ENCODE data around the gene EGFLAM. TPM values are rescaled to one million over a fixed set of nuclear protein-coding genes. Genes with fewer than 3 reads are reported as not detected.

Gene EGFLAM
- total RNA-seq, 2 donors from 2014 or later, result not detected

DNA sequence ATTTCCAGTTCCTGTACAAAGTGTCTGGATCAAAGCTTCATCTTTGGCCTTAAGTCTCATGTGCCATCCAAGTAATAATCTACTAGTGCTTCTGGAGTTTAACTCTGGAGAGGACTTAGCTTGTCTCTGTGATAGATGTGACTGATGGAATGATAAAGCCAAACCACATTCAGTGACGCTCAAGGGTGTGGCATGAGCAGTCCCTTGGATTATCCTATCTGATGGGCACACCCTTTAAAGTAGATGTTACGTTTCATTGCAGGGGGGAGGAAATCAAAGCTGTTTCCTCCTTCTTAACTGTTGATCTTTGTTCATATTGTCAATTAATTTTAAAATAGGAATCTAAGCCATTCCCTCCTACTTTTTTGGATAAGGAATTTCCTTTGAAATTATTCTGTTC, 8.5 kb upstream of the EGFLAM start:
- Mint-ChIP-seq H3K4me1 (ENCODE audit: low read depth) (no peaks in the 10 kb centered on the region), H3K36me3 (ENCODE audit: insufficient read depth in 2 of 2) (no peaks in the 10 kb centered on the region), H3K27me3 (ENCODE audit: low read depth) (peaks cover 26% of the 10 kb centered on the region), H3K4me3 (no peak overlapping the region), H3K9me3 (peaks cover 0 to 2% of the 10 kb centered on the region in 2 donors), H3K27ac (no peak overlapping the region)
- ATAC-seq (replicated peaks in 1 of 2), result no peak
- no peak for DNase-seq

DNA sequence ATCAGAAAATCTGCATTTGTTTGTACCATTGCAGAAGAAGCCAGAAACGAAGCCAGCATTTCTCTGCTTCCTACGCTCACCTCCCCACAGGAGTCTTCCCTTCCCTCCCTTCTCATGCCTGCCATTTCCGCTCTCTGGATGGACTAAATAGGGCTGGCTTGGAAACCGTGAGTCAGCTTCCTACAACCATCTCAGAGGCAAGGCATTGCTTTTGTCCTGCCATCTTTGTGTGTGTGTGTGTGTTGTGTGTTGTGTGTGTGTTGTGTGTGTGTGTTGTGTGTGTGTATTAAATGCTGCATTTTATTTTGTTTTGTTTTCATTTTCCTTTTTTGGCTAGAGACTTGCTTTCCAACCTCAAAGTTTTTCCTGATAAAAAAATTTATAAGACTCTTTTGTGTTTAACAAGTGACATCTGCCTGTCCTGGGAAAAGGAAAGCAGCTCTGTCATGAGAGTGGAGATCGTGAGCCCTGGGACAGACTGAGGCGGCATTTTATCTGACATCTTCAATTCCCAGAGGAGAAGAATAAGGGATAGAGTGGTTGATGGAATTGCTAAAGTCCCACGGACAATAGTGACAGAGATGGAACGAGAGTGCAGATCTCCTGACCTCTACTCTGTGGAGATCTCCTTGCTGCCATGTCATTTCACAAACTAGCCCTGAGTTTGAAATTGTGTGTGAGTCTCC, 7.5 kb upstream of the EGFLAM start:
- no peak overlapping the region for H3K27ac Mint-ChIP-seq
- no peaks in the 10 kb centered on the region for H3K36me3 Mint-ChIP-seq (ENCODE audit: insufficient read depth in 2 of 2)
- DNase-seq (no peak), ATAC-seq (replicated peaks in 1 of 2) (no peak)
- H3K27me3 Mint-ChIP-seq (ENCODE audit: low read depth), result peaks cover 37% of the 10 kb centered on the region
- H3K4me1 Mint-ChIP-seq (ENCODE audit: low read depth), result no peaks in the 10 kb centered on the region
- H3K4me3 Mint-ChIP-seq, result no peak overlapping the region
- peaks cover 0 to 2% of the 10 kb centered on the region in 2 donors for H3K9me3 Mint-ChIP-seq

DNA sequence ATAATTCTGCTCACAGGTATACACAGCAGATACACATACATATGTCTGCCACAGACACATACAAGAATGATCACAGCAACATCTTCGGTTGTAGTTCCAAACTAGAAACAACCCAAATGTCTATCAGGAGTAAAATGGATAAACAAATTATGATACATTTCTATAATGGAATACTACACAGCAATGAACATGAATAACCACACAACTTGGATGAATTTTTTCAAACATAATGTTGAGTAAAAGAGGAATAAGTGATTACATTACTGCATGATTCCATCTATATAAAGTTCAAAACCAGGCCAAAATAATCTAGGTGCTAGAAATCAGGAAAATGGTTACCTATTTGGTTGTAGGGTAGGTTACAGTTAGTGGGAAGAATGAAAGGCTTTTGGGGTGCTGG, 4.6 kb upstream of the EGFLAM start:
- H3K4me3 Mint-ChIP-seq, result no peak overlapping the region
- H3K9me3 Mint-ChIP-seq, result peaks cover 0 to 2% of the 10 kb centered on the region in 2 donors
- H3K36me3 Mint-ChIP-seq (ENCODE audit: insufficient read depth in 2 of 2), result no peaks in the 10 kb centered on the region
- no peak for ATAC-seq (replicated peaks in 1 of 2)
- H3K4me1 Mint-ChIP-seq (ENCODE audit: low read depth), result peaks cover 2% of the 10 kb centered on the region
- H3K27ac Mint-ChIP-seq, result no peak overlapping the region
- peaks cover 61% of the 10 kb centered on the region for H3K27me3 Mint-ChIP-seq (ENCODE audit: low read depth)
- DNase-seq, result no peak

DNA sequence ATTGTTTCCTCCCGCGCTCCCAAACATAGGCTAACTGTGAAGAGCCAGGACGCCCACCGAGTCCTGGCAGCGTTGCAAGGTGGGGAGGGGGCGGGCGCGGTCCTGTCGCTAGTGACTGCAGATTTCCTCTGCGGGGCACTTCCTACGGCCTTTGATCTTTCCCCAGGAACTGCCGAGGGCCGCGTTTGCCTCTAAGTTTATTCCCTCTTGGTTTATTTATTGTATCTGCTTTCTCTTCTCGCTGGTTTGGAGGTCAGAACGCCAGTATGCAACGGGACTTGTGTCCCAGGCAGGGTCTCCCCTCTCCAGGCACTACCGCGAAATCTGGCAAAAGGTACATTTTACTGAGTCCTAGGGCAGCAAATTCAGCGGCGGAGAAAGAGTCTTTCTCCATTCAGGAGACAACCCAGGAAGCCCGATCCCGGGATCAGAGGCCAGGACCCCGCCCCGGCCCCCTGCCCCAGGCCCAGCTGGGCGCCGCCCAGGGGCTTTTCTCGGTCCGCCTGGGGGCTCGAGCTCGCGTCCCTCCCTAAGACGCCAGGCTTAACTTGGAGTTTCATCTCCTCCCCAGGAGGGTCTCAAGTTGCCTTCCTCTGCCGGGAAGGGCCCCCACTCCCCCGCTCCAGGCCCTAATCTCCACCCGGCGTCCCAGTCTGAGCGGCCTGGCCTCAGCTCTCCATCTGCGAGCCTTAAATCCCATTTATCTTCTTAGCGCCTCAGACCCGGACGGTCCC, 884 bp upstream of the EGFLAM start:
- Mint-ChIP-seq H3K27me3 (ENCODE audit: low read depth) (peaks cover 87% of the 10 kb centered on the region), H3K4me1 (ENCODE audit: low read depth) (peaks cover 6% of the 10 kb centered on the region), H3K9me3 (no peaks in the 10 kb centered on the region), H3K27ac (no peak overlapping the region), H3K4me3 (peak overlapping the region; percentile 53 to 81), H3K36me3 (ENCODE audit: insufficient read depth in 2 of 2) (no peaks in the 10 kb centered on the region)
- ATAC-seq (replicated peaks in 1 of 2), result no peak
- no peak for DNase-seq

DNA sequence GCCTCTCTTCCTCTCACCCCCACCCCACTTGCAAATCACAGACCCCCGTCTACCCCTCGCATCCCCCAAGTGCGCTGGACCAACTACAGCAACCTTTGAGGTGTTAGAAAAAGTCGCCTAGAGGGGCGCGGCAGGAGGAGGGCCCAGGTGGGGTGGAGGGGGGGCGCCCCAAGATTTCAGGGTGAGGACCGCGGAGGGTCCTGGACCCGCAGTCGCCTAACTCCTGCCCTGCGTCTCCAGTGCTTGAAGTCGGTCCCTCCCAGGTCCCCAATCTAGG, 379 bp upstream of the EGFLAM start:
- peaks cover 87% of the 10 kb centered on the region for H3K27me3 Mint-ChIP-seq (ENCODE audit: low read depth)
- ATAC-seq (replicated peaks in 1 of 2) (no peak), DNase-seq (no peak)
- H3K4me3 Mint-ChIP-seq, result peak overlapping the region; percentile 53 to 81
- no peak overlapping the region for H3K27ac Mint-ChIP-seq
- H3K9me3 Mint-ChIP-seq, result no peaks in the 10 kb centered on the region
- peaks cover 6% of the 10 kb centered on the region for H3K4me1 Mint-ChIP-seq (ENCODE audit: low read depth)
- H3K36me3 Mint-ChIP-seq (ENCODE audit: insufficient read depth in 2 of 2), result no peaks in the 10 kb centered on the region

DNA sequence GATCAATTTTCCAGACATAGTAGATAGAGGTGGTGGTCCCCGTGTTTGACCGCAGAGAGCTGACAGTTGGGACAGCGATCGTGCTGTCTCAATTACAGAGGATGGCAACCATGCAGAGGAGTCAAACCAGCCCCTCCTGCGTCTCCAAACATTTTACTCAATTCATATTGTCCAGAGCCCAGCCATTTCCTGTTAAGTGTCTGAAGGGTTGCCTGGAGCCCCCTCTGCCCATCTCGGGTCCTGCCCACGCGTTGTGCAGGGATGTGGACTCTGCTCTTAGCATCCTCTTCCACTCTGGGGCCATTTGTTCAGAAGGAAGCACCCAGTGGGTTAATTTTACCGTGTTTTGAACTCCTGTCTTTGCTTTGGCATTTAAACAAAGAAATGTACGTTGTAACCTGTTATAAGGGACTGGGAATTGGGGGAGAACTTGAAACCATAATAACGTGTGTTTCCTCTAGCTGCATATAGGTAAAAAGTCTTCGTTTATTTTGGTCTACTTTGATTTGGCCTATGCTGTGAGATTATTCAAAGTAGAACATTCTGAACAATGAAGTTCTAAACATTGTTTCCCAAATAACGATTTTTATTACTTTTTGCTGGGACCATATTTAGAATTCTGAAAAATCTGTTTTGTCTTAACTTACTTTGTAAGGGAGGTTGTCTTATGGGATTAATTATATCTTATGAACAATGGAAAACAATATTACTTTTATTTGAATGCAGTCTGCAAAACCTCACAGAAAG, 876 bp downstream of the EGFLAM start:
- no peaks in the 10 kb centered on the region for H3K9me3 Mint-ChIP-seq
- ATAC-seq (replicated peaks in 1 of 2), result peak; percentile 17 to 34
- peaks cover 6% of the 10 kb centered on the region for H3K4me1 Mint-ChIP-seq (ENCODE audit: low read depth)
- peaks cover 86% of the 10 kb centered on the region for H3K27me3 Mint-ChIP-seq (ENCODE audit: low read depth)
- H3K4me3 Mint-ChIP-seq, result peak overlapping the region; percentile 71 to 81
- no peak for DNase-seq
- H3K27ac Mint-ChIP-seq, result no peak overlapping the region
- no peaks in the 10 kb centered on the region for H3K36me3 Mint-ChIP-seq (ENCODE audit: insufficient read depth in 2 of 2)

DNA sequence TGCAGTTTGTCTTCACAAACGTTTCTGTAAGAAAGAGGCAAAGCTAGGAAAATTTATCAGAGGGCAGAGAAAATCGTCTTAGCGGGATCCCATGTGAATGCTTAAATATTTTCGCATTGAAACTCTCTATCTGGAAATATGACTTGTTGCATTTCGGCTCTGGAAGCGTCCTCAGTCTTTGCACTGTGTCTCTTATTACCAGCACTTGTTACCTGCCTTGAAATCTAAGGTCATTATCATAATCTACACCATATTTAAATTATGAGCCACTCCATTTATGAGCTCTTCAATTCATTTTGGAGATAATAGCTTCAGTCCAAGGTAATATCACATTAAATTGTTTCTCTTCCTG, 1.4 kb downstream of the EGFLAM start:
- H3K27me3 Mint-ChIP-seq (ENCODE audit: low read depth), result peaks cover 86% of the 10 kb centered on the region
- no peak for DNase-seq
- H3K9me3 Mint-ChIP-seq, result no peaks in the 10 kb centered on the region
- ATAC-seq (replicated peaks in 1 of 2), result no peak
- H3K36me3 Mint-ChIP-seq (ENCODE audit: insufficient read depth in 2 of 2), result no peaks in the 10 kb centered on the region
- H3K4me3 Mint-ChIP-seq, result no peak overlapping the region
- H3K27ac Mint-ChIP-seq, result no peak overlapping the region
- H3K4me1 Mint-ChIP-seq (ENCODE audit: low read depth), result peaks cover 6% of the 10 kb centered on the region

DNA sequence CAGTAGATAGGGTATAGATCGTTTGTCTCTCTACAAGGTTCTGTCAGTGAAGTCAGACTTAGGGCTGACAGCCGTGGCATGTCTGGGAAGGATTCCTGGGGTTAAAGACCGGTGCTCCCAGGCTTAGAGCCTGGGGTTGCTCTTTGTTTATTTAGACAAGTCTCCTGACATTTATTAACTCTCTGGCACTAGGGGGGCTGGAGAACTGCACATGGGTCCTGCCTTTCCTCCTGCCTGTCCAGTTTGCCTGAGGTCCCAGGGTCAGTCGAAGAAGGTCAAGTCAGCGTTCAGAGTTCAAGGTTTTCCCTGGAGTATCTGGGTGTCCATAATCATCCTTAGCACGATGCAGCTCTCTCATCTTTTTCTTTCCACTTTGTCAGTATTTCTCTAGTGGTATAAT, 5.6 kb downstream of the EGFLAM start:
- Mint-ChIP-seq H3K27ac (no peak overlapping the region), H3K27me3 (ENCODE audit: low read depth) (peaks cover 71% of the 10 kb centered on the region), H3K4me1 (ENCODE audit: low read depth) (peaks cover 1% of the 10 kb centered on the region), H3K4me3 (no peak overlapping the region), H3K36me3 (ENCODE audit: insufficient read depth in 2 of 2) (no peaks in the 10 kb centered on the region), H3K9me3 (no peaks in the 10 kb centered on the region)
- no peak for DNase-seq
- no peak for ATAC-seq (replicated peaks in 1 of 2)

DNA sequence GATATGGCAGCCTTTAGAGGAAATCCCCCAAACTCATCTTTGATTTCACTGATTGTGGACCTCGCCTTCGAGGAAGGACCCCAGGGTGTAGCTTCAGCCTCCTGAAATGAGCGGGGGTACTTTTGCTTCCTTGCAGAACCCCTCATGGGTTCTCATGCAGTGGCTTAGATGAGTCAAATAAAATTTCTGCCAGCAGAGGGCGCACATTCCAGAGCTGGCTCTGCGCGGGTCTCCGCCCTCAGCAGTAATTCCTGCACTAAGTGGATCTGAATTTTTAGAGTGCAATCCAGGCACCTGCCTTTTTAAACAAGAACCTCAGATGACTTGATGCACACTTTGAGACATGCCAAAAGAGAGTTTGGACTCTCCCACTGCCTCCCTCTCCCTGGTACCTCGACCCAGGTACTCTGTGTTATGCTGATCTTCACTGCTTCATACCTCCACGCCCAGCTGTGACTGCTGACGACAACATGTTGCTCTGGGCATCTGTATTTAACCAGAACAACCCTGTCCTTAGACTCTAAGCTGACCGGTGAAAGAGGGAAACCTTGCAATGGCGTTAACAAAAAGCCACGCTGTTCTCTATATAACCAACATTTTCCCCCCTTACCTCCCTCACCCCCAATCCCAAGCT, 7.3 kb downstream of the EGFLAM start:
- H3K27ac Mint-ChIP-seq, result no peak overlapping the region

DNA sequence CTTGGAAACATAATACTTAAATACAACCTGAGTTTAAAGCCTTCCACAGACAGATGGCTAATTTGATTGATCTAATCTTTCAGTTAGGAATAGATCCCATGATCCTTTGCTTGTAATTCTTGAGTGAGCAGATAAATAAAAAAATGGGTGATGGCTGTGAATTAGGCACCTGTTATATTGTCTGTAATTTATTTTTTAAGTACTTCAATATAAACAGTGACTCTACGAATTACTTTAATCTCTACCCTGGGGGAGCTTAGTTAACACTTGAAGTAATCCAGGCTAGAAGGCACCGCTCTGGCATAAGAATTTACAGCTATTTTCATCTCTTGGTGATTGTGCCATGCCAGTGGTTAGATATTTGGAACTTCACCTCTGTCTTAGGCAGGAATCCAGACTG, 9.0 kb downstream of the EGFLAM start:
- no peaks in the 10 kb centered on the region for H3K4me1 Mint-ChIP-seq (ENCODE audit: low read depth)
- H3K9me3 Mint-ChIP-seq, result no peaks in the 10 kb centered on the region
- no peaks in the 10 kb centered on the region for H3K36me3 Mint-ChIP-seq (ENCODE audit: insufficient read depth in 2 of 2)
- H3K4me3 Mint-ChIP-seq, result no peak overlapping the region
- H3K27ac Mint-ChIP-seq, result no peak overlapping the region
- H3K27me3 Mint-ChIP-seq (ENCODE audit: low read depth), result peaks cover 42% of the 10 kb centered on the region
- DNase-seq (no peak), ATAC-seq (replicated peaks in 1 of 2) (no peak)

More for the DNA sequence above, 7.3 kb downstream of the EGFLAM start:
- peak; percentile 63 to 67 for ATAC-seq (replicated peaks in 1 of 2)
- Mint-ChIP-seq H3K4me1 (ENCODE audit: low read depth) (no peaks in the 10 kb centered on the region), H3K4me3 (no peak overlapping the region), H3K27me3 (ENCODE audit: low read depth) (peaks cover 56% of the 10 kb centered on the region), H3K36me3 (ENCODE audit: insufficient read depth in 2 of 2) (no peaks in the 10 kb centered on the region), H3K9me3 (no peaks in the 10 kb centered on the region)
- peak; percentile 55 to 66 for DNase-seq

DNA sequence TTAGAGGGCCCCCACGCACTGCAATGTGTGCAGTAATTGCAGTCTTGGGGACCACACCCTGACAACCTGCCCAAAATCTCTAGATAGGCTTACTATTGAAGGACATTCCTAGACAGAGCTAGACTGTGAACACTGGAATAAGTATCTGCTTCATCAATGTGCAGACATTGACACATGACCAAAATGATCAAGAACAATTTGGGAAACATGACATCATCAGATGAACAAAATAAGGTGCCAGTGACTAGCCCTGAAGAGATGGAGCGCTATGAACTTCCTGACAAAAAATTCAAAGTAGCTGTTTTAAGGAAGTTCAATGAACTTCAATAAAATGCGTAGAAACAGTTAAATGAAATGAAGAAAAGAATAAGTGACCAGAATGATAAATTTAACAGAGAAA, 15.3 kb downstream of the EGFLAM start:
- no peak for DNase-seq
- Mint-ChIP-seq H3K4me3 (no peak overlapping the region), H3K4me1 (ENCODE audit: low read depth) (no peaks in the 10 kb centered on the region)

DNA sequence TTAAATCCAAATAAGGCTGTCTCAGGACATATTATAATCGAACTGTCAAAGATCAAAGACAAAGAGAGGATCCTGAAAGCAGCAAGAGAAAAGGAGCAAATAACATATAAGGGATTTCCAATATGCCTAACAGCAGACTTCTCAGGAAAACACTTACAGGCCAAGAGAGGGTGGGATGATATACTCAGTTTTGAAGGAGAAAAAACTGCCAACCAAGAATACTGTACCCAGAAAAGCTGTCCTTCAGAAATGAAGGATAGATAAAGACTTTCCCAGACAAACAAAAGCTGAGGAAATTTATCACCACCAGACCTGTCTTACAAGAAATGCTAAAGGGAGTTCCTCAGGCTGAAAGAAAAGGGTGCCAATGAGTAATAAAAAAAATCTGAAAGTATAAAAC, 16.0 kb downstream of the EGFLAM start:
- no peak overlapping the region for H3K4me3 Mint-ChIP-seq
- DNase-seq (no peak), ATAC-seq (replicated peaks in 1 of 2) (no peak)
- peaks cover 0 to 3% of the 10 kb centered on the region in 2 donors for H3K36me3 Mint-ChIP-seq (ENCODE audit: insufficient read depth in 2 of 2)
- H3K4me1 Mint-ChIP-seq (ENCODE audit: low read depth), result no peaks in the 10 kb centered on the region
- no peaks in the 10 kb centered on the region for H3K27me3 Mint-ChIP-seq (ENCODE audit: low read depth)
- H3K9me3 Mint-ChIP-seq, result peaks cover 1 to 10% of the 10 kb centered on the region in 2 donors
- no peak overlapping the region for H3K27ac Mint-ChIP-seq

More for the DNA sequence above, 15.3 kb downstream of the EGFLAM start:
- Mint-ChIP-seq H3K27ac (no peak overlapping the region), H3K27me3 (ENCODE audit: low read depth) (no peaks in the 10 kb centered on the region), H3K36me3 (ENCODE audit: insufficient read depth in 2 of 2) (peaks cover 0 to 3% of the 10 kb centered on the region in 2 donors), H3K9me3 (peaks cover 1 to 10% of the 10 kb centered on the region in 2 donors)
- ATAC-seq (replicated peaks in 1 of 2), result no peak

DNA sequence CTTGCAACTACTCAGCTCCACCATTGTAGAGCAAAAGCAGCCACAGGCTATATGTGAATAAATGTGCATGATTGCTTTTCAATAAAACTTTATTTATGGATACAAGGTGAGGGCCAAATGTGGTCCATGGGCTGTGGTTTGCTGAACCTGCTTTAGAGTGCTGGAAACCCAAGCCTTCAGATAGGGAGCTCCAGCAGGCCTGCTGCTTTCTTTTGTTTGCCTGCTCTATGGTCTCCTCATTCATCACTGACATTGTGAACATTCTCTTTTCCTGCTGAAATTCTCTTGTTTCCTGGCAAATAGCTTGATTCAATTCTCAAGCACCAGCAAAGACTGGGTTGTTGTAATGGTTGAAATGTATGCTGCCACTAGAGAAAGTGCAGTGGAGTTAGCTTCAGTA, 26.0 kb downstream of the EGFLAM start:
- H3K9me3 Mint-ChIP-seq, result no peaks in the 10 kb centered on the region
- H3K36me3 Mint-ChIP-seq (ENCODE audit: insufficient read depth in 2 of 2), result no peaks in the 10 kb centered on the region
- H3K27me3 Mint-ChIP-seq (ENCODE audit: low read depth), result no peaks in the 10 kb centered on the region
- no peaks in the 10 kb centered on the region for H3K4me1 Mint-ChIP-seq (ENCODE audit: low read depth)
- DNase-seq, result no peak
- ATAC-seq (replicated peaks in 1 of 2), result no peak
- H3K4me3 Mint-ChIP-seq, result no peak overlapping the region
- no peak overlapping the region for H3K27ac Mint-ChIP-seq
